NCI-H146 (cell line): ENCODE data around the gene TBC1D9.

ENCODE experiments used
- DNase-seq: peaks from one replicate; lab custom pipeline; 2025; lab: John Stamatoyannopoulos, UW

Gene TBC1D9

DNA sequence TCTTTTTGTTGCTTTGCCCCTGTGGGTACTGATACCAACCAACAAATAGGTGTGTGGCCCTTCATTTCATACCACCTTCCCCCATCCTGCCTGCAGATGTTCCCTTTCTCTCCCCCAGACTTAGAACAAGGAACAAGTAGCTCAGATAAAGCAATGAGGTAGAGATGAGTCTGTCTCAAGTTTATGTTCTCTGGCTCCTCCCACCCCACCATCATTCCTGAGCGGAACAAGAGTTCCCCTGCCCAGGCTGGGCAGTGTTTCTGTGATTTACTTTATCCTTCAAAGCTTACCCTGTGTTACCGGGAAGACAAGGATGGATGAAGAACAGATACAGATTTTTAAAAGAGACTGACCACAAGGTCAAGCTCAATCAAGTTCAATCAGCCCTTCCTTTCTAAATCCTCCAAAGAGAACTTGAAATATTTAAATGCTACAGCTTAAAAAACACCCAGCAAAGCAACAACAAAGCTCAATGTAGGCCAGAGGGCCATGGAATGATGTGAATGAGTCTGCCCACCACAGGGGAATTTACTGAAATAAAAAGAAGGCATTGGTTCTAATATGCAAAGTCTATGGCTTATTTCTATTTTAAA, 107.4 kb downstream of the TBC1D9 start:
- DNase-seq: no peak

DNA sequence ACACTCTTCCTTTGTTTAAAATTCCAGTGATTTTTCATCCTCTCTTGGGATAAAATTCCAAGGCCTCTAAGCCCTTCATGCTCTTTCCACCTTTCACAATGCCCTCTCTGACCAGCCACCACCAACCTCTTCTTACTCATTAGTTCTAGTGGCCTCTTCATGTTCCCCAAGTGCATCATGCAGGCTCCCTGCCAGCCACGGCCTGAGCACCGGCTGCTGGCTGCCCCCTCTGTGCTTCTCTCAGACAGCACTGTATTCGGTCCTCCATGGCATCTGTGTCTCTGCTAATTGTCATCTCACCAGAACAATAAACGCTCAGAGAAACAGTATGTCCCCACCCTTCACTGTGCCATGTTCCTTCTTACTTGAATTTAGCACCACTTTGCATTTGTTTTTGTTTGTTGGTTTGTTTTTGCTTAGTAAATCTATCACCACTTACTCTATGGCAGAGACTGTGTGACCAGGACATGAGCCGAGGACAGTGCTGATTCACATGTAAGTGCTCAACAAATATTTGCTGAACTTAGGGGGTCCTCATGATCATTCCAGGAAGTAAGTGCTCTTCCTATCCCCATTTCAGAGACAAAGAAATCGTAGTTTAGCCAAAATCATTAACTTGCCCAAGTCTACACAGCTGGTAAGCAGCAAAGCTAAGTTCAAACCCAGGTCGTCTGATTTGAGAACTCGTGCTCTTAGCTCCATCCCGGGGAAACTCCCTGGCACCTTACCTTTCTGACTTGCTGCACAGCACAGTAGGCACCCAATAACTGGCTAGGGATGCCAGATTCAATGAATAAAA, 110.4 kb downstream of the TBC1D9 start:
- DNase-seq: peak; percentile 8

DNA sequence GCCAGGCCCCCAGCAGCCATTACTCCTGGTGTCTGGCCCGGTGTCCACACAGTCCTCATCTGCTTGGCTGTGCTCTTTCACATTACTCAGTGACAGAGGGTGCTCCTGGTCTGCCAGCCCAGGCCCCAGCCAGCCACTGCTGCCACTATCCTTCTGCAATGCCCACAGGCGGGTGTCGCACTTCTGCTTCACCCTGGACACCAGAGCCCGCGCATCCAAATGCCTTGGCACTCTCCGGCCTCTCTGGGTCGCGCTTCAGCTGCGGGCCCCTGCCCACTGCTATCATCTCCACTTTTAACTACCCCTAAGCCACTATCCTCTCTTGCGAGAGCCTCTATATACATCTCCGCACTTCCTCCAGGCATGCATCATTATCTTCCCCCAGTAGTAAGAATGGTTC, 111.0 kb downstream of the TBC1D9 start:
- DNase-seq: no peak

DNA sequence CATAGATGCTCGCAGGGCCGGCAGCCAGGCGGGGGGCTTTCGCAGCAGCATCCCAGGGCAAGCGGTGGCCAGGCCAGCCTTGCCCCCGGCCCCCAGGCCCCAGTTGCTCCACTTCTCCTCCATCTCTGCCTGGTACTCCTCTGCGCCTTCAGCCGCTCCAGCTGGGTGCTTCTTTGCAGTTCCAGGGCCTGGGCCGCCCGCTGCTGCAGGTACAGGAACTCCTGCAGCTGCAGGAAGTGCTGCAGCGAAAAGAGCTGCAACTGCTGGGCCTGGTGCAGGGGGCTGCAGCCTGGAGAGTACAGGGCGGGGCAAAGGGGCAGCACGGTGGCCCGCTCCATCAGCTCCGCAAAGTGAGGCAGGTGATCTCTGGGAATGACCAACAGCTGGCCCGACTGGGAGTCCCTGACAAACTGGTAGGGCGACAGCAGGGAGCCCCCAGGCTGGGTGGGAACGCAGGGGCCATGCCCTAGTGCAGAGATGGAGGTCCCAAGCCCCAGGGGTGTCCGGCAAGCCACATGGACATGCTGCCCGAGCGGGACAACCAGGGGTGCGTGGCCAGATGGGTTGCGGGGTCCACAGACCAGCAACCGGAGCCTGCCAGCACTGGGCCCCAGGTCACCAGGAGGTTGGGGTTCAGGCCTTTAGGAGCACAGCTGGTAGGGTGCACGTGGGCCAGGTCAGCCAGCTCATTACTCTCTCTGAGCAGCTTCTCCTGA, 111.6 kb downstream of the TBC1D9 start:
- no peak for DNase-seq

DNA sequence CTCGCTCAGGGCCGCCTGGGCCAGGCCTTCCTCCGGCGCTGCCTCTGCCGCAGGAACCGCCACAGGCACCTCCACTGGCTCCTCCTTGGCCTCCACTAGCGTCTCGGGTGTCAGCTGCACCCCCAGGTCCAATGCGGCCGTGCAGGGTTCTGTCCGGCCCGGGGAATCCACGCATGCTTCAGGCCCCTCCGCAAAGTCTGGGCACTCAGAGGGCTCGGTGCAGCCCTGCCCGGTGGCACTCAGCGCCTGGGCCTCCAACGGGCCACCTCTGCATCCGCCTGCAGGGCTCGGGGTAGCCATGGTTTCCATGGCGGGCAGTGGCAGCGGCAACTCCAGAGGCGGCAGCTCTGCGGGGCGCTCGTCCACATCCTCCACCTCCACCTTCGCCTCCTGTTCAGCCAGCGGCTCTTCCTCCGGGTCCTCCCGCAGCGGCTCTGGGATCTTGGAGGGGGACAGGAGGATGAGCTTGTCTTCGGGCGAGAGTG, 112.6 kb downstream of the TBC1D9 start:
- DNase-seq: no peak

DNA sequence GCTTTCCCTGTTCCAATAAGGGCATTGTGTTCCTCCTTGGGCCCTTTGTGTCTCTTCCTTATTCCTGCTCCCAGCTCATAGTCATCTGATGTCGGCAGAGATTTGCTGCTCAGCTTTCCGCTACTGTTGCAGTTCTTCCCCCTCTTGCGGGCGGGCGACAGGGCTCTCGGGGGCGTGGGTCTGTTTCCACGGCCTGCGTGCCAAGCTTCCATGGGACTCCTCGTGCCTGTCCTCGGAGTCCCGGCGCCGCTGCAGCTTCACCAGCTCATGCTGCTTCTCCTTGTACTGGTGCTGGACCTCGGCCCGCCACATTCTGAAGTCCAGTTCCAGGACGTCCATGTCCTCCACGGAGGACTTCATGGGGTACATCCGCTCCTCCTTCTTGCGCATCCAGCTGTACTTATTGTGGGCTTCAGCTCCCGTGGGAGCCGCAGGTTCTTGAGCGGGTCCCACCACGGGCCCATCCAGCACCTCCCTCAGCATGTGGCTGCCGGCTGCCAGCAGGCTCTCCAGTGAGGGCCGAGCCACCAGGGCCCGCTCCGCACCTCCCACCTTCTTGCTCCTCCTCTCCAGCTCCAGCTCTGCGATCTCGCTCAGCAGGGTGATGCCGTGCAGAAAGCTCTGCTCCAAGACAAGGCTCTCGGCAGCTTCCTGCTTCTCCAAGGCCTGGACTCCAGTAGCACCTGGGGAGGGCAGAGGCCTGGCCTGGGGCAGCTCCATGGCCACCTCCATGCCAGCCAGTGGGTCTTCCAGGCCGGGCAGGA, 113.3 kb downstream of the TBC1D9 start:
- DNase-seq: no peak

DNA sequence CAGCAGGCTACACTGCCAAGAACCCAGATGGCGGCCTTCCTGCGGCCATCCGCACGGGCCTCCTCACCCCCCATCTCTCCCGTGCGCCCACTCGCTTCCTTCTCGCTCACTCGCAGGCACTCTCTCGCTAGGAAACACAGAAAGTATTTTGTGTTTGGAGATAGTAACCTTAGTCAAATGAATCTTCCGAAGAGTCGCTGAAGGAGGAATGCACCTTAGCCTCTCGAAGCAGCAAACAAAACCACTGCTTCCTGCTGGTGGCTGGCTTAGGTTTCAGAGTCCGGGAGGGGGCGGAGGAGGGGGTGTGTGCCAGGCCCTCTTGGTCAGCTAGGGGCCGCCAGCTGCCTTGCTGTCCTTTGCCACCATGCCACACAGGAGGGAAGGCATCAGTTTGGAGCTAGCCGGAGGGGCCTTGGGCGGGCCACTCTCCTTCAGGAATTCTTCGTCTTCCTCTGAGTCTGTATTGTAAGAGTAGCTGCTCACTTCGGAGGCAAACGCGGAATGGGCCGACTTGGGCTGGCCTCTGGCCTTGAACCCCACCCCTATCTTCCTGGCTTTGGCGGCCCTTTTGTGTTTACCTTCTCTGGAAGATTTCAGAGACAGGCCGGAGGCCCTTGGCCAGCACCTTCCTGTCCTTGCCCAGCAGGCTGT, 114.3 kb downstream of the TBC1D9 start:
- no peak for DNase-seq

DNA sequence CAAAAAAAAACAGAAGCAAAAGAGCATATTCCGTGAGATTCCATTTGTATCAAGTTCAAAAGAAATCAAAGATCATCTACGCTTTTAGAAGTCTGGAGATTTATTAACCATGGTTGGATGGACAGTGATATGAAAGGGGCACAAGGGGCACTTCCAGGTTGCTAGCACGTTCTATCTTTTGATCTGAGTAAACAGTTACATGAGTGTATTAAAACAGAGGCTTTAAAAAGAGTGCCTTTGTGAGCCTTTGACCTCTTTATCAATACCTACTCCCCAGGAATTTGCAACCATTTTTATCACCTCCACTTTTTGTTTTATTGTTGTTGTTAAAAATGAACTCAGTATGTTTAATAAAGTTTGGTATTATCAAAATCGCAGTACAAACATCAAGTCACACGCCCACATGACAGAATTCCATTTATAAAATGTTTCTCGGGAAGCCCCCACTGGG, 115.1 kb downstream of the TBC1D9 start:
- DNase-seq: no peak

DNA sequence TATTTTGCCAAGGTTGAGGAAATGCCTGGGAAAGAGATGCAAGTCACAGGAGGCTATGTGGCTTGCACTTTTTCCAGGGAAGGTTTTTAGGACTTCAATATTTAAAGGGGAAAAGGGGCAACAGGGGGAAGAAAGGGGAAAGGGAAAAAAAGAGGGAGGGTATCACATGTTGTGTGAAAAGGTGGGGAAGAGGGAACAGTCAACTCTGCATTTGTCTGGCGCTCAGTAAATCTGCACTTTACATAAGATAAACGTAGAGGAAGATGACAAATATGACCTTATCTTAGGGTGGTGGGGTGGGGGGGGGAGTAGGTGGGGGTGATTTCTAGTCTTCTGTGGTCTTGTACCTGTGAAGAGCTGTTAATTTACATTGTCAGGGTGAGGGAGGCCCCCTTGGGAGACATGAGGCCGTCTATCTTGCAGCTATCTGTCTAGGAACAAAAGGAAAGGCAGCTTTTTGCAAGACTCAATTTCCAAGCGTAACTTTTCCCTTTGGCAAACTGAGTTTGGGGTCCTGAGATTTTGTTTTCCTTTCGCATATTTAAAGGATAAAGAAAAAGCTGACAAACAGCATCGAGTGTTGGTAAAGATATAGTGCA, 115.9 kb downstream of the TBC1D9 start:
- DNase-seq: no peak

DNA sequence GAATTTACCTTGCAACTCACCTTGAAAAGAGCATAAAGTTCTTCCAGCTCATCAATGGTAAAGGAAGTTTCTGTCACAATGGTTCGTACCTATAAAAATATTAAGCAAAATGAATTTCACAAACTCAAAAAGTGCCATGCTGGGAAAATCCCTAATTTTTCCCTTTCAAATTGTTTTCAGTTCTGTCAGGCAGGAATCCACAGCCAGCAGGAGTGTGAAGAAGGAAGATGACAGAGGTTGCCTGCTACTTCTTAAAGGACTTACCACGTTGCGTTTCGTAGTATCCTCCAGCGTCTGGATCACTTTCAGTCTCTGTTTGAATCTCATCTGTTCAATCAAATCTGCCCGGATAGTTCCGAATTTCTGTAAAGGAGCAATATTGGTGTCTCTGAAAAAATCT, 117.1 kb downstream of the TBC1D9 start:
- no peak for DNase-seq

DNA sequence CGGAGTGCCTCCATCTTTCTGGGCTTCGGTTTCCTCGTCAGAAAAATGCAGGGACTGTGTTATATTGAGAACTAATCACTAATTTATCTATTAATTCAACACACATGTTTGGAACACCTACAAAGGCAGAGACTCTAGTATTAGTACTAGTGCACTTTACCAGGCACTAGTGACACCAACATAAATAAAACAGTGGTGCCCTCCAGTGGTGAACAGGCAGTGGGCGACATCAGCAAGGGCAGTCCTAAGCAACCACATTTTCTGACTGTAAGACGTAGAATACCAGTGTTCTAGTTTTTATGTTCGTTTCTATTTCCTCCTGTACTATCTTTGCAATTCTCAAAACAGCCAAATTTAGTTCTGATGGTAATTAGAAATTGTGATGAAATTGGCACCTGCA, 118.3 kb downstream of the TBC1D9 start:
- peak; percentile 22 for DNase-seq

DNA sequence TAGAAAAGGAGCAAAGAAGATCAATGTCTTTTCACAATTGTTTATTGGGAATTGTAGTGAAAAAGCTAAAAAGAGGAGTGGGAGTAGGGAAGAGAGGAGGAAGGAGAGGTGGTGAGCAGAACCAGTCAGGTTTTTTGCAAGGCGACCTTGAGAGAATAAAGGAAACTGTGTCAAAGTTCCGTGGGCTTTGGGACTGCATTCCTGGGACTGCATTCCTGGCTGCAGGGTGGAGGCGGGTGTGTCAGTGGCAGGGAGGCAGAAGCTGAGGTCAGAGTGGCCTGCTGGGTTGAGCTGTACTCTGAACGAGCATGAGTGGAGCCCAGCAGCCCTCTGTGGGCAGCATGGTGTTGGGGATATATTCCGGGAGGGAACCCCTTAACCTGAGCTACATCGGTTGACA, 120.6 kb downstream of the TBC1D9 start:
- DNase-seq: no peak

DNA sequence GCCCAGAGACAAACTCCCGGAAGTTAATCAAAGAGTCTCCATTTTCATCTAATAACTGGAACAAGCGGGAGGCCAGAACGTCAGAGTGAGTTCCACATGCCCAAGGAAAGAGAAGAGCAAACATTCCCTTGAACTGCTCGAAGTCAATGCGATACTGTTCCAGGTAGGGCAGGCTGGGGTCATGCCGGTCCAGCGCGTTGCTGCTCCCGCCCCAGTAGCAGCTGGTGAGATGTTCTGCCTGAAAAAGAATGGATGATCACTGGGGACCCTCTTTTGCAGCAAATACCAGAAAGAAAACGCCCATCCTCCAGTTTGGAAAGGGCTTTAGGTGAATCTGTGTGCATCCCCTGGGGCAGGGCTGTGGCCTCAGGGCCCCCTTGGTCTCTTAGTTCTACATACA, 122.2 kb downstream of the TBC1D9 start:
- DNase-seq: no peak

DNA sequence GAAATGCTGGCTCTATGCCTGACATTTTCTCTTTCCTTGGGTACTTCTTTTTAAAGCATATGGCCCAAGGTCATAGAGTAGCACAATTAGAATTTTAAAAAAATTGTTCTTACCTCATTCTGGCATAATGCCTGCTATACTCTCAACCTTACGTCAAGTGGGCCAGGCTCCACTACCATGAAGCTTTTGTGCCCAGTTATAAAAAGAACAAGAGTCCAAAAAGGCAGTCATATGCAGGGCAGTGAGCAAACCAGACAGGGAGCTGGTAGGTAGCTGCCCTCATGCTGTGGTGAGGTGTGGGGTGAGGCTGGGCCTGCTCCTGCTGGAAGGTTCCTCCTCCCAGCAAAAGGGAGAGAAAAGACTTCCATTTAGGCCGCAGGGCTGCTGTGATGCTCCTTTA, 123.1 kb downstream of the TBC1D9 start:
- no peak for DNase-seq

DNA sequence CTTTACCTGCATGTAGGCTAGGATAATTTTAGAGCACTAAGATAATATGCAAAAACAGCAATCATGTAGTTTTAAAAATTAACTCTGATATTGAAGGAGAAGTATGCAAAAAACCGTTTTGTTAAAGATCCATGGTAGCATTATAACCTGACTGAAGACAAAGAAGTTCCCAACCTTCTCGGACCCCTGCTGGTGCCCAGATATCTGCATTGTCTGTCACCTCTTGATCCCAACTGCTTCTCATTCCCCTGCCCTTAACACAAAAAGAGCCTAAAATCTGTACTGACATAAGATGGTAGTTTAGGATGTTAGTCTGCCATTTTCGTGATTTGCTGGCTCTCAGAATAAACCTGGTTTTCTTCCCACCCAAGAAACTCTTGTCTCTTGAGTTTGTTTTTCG, 125.9 kb downstream of the TBC1D9 start:
- no peak for DNase-seq

DNA sequence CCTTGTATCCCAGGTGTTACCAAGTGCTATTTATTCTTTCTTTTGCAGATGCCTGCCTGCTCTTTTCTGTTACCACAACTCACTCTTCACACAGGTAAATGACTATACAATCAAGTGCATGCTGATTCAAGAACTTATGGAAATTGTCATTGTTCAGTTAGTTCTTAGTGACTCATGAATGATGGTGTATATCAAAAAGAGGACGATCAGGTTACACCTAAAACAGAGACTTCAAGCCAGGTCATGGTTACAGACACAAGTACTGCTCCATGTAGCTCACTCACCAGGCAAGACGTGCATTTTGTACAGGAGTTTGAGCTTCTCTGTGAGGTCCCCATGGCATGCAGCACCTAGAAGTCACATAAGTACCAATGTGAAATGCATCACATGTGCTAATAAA, 128.2 kb downstream of the TBC1D9 start:
- DNase-seq: no peak

DNA sequence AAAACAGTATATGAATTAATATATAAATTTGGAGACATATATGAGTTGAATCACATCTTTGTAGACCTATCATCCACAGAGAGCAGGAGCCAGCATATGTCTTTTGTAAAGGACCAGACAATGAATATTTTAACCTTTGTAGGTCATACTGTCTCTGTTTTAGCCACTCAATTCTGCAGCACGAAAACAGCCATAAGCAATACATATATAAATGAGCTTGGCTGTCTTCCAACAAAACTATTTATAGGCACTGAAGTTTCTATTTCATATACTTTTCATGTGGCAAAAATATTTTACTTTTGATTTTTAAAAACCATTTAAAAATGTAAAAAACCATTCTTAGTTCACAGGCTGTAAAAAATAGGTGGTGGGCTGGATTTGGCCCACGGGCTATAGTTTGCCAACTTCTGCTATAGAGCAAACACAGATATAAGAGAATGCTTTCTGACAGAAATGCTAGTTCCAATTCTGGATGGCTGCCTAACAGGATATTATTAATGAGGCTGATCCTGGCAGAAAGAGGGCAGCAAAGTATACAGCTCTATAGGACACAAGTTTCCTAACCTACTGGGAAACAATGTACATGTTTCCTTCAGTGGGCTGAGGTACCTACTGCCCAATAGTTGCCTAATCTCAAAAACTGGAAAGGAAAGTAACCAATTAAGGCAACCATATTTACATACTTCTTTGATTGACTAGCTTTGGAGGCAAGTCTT, 129.4 kb downstream of the TBC1D9 start:
- no peak for DNase-seq

DNA sequence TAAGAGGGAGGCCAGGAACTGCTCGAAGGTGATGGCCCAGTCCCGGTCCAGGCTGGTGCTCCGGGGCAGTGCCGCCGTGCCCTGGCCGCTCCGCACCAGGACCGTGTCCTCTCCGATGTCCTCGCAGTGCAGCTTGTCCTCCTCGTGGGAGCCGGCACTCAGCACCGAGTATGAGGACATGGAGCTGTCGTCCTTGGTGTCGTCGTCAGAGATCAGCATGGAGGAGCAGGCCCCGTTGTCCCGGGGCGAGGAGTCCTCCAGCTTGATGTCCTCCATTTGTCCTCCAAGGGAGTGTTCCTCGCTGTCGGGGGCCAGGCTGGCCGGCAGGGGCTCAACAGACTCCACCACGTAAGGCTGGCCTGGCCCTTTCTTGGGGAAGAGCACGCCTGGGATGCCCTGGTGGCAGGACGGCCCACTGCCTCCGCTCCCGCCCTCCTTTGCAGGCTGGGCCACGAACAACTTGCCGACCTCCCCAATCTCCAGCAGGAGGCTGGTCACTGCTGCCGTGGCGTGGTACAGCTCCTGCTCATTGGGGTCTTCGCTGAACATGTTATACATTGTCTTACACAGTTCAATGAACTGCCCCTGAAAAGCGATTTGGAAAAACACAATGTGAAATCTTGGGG, 133.7 kb downstream of the TBC1D9 start:
- DNase-seq: no peak

DNA sequence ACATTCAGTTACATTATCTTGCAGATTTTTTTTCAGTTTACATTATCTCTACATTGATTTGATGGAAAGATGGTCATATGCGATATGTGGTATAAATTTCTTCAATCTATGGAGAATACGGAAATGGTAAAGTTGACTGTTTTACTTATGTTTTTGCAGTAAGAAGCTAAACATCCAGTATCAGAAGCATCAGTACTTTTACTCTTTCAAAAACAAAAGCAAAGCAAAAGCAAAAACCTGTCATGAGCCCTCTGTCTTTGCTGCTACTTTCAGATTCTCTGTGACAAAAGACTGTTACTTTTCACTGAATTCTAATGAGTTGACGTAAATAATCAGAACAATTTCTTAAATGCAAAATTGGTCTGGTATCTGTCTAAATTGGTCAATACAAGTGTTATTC, 135.0 kb downstream of the TBC1D9 start:
- DNase-seq: no peak
